T-helper 17 cell (primary cell): Measurements from ENCODE around the gene C12orf54. TPM values are rescaled to one million over a fixed set of nuclear protein-coding genes. Genes with fewer than 3 reads are reported as not detected.
A peak's percentile ranks its signal among the peaks of the same experiment; 100 is the strongest.

Experiments used
- ATAC-seq: fragments of 150-1000 bp; cut with Tn5 transposase; 2 replicates; pipeline ENCODE4 v1.10.0; 2021; ENCODE audit warnings: mild to moderate bottlenecking, moderate library complexity
- DNase-seq, 3 donors: peaks; one replicate each; pipeline versions ENCODE4 v3.0.0 to v3.0.0-alpha.2; 2020 to 2021
- H3K9me3 ChIP-seq: one replicate; pipeline ENCODE4 v1.7.0; 2013; ENCODE audit warnings: low read length, mild to moderate bottlenecking; ENCODE audit not compliant: control insufficient read depth, poor library complexity, severe bottlenecking
- H3K27ac Mint-ChIP-seq: one replicate; pipeline ENCODE4 v1.8.0; 2022; ENCODE audit warnings: mild to moderate bottlenecking, moderate library complexity, mixed read lengths
- H3K27me3 Mint-ChIP-seq: one replicate; pipeline ENCODE4 v1.8.0; 2022; ENCODE audit warnings: mixed read lengths
- H3K36me3 Mint-ChIP-seq: one replicate; pipeline ENCODE4 v1.8.0; 2022; ENCODE audit warnings: low read depth, mixed read lengths
- H3K4me1 Mint-ChIP-seq: one replicate; pipeline ENCODE4 v1.8.0; 2022; ENCODE audit warnings: mild to moderate bottlenecking, mixed read lengths
- H3K4me3 Mint-ChIP-seq: one replicate; pipeline ENCODE4 v1.8.0; 2022; ENCODE audit warnings: mild to moderate bottlenecking, moderate library complexity, mixed read lengths
- total RNA-seq, 4 donors: library from RNA in 2 of 4; stranded (reverse) in 2 of 4; gene quantifications; one replicate each; pipeline ENCODE4 v1.2.3 and lab custom pipeline; 2022 to 2026

C12orf54 gene
- total RNA-seq, 2 donors from 2014 or later: not detected

DNA sequence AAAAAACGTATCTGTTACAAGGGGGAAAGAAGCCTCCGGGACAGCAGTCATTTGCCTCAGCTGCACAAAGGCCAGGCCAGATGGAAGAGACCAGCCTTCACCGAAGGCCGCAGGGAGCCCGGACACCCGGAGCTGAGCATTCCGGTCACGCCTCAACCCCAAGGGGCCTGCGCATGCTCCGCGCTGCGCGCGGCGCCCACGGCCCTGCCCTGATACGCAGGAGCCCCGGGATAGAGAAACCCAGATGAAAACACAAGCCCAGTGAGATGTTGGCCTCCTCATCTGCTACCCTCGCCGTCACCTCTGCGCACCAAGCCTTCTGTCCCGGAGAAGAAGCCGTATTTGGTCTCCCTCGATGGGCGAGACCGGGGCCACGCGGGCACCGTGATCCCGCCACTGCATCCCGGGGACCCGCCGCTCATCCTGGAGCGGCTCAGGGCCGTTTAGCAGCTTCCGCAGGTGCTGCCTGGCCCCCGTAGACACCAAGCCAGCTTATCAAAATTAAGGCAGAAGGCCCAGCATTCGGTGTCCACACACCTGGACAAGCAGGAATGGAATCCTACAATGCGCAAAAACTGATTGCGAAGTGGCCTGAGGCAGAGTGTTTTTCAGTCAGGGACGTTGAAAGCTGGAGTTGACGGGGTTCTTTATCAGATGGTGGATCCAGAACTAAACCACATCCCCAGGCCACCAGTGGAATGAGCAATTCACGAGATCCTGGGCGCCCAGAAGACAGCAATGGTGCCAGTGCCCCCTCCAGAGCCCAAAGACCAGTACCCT lies 45.8 kb downstream of the C12orf54 start:
- H3K4me1 Mint-ChIP-seq: peaks cover 11% of the 10 kb centered on the region
- H3K36me3 Mint-ChIP-seq: peaks cover 2% of the 10 kb centered on the region
- H3K27ac Mint-ChIP-seq: no peak overlapping the region
- no peak overlapping the region for H3K4me3 Mint-ChIP-seq
- no peaks in the 10 kb centered on the region for H3K9me3 ChIP-seq
- ATAC-seq (no peak), DNase-seq (no peak)
- H3K27me3 Mint-ChIP-seq: peaks cover 36% of the 10 kb centered on the region

DNA sequence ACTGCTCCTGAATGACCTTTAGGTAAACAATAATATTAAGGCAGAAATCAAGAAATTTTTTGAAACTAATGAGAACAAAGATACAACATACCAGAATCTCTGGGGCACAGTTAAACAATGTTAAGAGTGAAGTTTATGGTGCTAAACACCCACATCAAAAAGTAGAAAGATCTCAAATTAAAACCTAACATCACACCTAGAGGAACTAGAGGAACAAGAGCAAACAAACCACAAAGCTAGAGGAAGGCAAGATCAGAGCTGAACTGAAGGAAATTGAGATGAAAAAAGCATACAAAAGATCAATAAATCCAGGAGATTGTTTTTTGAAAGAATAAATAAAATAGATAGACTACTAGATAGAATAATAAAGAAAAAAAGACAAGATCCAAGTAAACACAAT lies 50.3 kb downstream of the C12orf54 start:
- Mint-ChIP-seq H3K4me3 (peak overlapping the region; percentile 32), H3K36me3 (peaks cover 2% of the 10 kb centered on the region), H3K27ac (no peak overlapping the region), H3K27me3 (peaks cover 11% of the 10 kb centered on the region), H3K4me1 (peaks cover 11% of the 10 kb centered on the region)
- no peak for DNase-seq
- ATAC-seq: no peak
- no peaks in the 10 kb centered on the region for H3K9me3 ChIP-seq

GRCh38 chr12:48536602-48537001 lies 54.3 kb downstream of the C12orf54 start:
- Mint-ChIP-seq H3K36me3 (peaks cover 2% of the 10 kb centered on the region), H3K27ac (no peak overlapping the region), H3K27me3 (peaks cover 11% of the 10 kb centered on the region), H3K4me3 (no peak overlapping the region), H3K4me1 (peaks cover 10% of the 10 kb centered on the region)
- DNase-seq (no peak), ATAC-seq (no peak)
- no peaks in the 10 kb centered on the region for H3K9me3 ChIP-seq

GRCh38 chr12:48542300-48542928 lies 60.1 kb downstream of the C12orf54 start:
- ATAC-seq: peak; percentile 58
- peak in 1 of 3 donors; percentile 29 for DNase-seq
- no peaks in the 10 kb centered on the region for H3K9me3 ChIP-seq
- no peak overlapping the region for H3K4me3 Mint-ChIP-seq
- H3K36me3 Mint-ChIP-seq: peaks cover 3% of the 10 kb centered on the region
- H3K4me1 Mint-ChIP-seq: peaks cover 2% of the 10 kb centered on the region
- H3K27ac Mint-ChIP-seq: no peak overlapping the region
- peaks cover 27% of the 10 kb centered on the region for H3K27me3 Mint-ChIP-seq

- H3K27ac Mint-ChIP-seq: no peak overlapping the region
- H3K36me3 Mint-ChIP-seq: peaks cover 3% of the 10 kb centered on the region
- no peaks in the 10 kb centered on the region for H3K9me3 ChIP-seq
- no peak for DNase-seq
- no peak for ATAC-seq
- peaks cover 26% of the 10 kb centered on the region for H3K27me3 Mint-ChIP-seq
- no peaks in the 10 kb centered on the region for H3K4me1 Mint-ChIP-seq
- no peak overlapping the region for H3K4me3 Mint-ChIP-seq
Measured at GRCh38 chr12:48545833-48546469, 63.7 kb downstream of the C12orf54 start.

Other genes starting within 250 kb of the C12orf54 start
- gene ZNF641, start 131.6 kb upstream of the C12orf54 start, total RNA-seq: 10 to 100 TPM; 18.4 to 27.1 TPM
- gene ANP32D, start 9.9 kb upstream of the C12orf54 start, total RNA-seq: not detected
- not detected for gene OR8S1, start 43.1 kb downstream of the C12orf54 start, total RNA-seq
- not detected for gene LALBA, start 87.5 kb downstream of the C12orf54 start, total RNA-seq
- gene KANSL2, start 199.7 kb downstream of the C12orf54 start, total RNA-seq: 100 to 1,000 TPM in 1 of 2 donors, 10 to 100 TPM in 1; 90.2 to 127 TPM
- gene CCNT1, start 234.2 kb downstream of the C12orf54 start, total RNA-seq: 100 to 1,000 TPM in 1 of 2 donors, 10 to 100 TPM in 1; 87.5 to 117 TPM